NCI-H774 (cell line): Measurements from ENCODE around the gene ANKRD16.
A peak's percentile ranks its signal among the peaks of the same experiment; 100 is the strongest.
"Not testable (repeated sequence)": the region's sequence is repeated elsewhere in the genome, so short reads cannot be mapped to it uniquely, and the experiment has no call there.

Source experiments
- DNase-seq: peaks from one replicate; lab custom pipeline; 2025; lab: John Stamatoyannopoulos, UW

Gene ANKRD16

DNA sequence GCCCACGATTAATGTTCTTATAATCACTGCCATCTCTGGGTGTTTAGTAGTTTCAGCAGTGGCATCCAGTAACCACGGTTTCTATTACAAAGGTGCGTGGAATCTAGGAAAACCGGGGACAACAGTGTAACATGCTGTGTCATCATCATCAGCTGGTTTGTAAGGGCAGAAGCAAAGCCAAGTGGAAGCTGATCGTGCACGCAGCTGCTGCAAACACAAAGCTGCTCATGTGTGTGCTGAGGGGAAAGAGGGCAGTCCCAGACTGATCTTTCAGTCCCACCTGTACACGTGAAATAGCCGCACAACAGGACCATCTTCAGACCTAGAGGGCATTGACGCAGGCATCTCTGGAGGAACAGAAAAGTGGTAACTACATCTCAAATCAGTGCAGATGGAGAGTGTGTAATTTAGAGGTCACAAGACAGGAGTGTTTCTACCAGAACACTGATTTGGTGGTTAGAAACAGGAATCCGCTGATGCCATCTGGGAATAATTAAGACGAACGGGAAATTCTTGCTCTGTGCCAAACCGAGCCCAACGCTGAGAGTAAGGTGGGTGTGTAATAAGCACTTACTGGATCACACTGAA lies 13.4 kb downstream of the ANKRD16 start:
- DNase-seq = no peak

DNA sequence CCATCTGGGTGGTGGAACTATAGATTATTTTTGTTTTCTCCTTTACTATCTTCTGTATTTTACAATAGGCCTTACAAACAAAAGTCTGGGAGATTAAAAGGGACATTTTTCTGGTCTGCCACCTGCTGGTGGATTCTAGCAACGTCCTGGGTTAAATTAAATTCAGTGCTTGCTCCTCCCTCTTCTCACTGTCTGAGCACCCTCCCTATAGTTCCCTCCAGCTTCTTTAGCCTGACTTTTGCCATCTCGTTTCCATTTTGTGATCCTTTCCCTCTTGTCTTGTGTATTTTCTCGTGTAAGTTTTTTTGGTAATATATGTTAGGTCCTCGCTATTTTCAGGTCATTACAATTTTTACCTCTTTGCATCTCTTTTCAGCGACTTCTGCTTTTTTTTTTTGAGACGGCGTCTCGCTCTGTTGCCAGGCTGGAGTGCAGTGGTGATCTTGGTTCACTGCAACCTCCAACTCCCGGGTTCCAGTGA lies 16.1 kb downstream of the ANKRD16 start:
- peak; percentile 33 for DNase-seq

DNA sequence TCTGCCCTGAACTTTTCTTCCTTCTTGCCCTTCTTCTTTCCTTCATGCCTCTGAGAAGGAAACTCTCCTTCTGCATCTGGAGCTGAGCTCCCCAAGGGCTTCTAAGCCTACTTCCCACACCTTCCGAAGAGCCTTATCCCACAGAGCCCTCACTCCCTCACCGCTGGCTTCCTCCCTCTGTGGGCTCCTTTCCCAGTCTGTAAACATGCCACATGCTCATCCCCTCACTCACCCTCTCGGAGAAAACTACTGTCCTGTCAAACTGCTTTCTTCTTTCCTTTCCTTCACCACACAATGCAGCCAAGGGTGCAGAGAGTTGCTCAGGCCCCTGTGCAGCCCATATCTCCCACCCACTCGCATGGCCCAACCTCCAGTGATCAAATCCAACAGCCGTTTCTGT lies 18.1 kb downstream of the ANKRD16 start:
- no peak for DNase-seq

DNA sequence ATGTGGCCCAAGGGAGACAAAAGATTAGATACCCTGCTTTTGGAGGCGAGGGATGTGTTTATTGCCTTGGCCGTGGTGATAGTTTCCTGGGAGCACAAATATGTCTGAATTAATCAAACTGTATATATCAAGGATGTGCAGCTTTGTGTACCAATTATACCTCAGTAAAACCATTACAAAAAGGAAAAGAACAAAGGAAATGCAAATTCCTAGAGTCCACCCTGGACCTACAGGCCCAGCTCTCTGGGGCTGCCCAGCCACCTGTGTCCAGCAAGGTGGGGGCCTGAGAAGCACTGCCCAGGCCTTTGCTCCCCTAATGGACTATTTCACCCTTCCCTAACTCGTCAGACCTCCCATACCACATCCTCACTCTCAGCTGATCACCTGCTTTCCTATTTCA lies 20.5 kb downstream of the ANKRD16 start:
- no peak for DNase-seq

DNA sequence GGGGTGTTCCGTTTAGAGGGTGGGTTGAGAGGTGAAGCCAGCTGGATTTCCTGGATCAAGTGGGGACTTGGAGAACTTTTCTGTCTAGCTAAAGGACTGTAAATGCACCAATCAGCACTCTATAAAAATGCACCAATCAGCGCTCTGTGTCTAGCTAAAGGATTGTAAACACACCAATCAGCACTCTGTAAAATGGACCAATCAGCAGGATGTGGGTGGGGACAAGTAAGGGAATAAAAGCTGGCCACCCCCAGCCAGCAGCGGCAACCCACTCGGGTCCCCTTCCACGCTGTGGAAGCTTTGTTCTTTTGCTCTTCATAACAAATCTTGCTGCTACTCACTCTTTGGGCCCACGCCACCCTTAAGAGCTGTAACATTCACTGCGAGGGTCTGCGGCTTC lies 21.3 kb downstream of the ANKRD16 start:
- DNase-seq = not testable (repeated sequence)

DNA sequence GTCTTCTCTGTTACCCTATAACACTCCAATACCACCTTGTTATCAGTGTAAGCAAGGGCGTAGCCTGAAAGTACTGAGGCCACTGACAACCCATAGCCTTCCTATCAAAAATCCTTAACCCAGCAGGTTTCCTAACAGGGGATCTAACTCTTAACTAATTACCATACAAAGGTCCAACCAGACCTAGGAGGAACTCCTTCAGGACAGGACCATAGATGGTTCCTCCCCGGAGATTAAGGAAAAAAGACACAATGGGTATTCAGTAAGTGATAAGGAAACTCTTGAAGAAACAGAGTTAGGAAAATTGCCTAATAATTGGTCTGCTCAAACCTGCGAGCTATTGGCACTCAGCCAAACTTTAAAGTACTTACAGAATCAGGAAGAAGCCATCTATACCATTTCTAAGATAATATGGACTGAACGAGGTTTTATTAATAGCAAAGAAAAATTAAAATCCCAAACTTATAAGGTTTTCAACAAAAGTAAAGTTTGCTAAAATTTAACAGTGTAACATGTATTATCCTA lies 22.5 kb downstream of the ANKRD16 start:
- not testable (repeated sequence) for DNase-seq

DNA sequence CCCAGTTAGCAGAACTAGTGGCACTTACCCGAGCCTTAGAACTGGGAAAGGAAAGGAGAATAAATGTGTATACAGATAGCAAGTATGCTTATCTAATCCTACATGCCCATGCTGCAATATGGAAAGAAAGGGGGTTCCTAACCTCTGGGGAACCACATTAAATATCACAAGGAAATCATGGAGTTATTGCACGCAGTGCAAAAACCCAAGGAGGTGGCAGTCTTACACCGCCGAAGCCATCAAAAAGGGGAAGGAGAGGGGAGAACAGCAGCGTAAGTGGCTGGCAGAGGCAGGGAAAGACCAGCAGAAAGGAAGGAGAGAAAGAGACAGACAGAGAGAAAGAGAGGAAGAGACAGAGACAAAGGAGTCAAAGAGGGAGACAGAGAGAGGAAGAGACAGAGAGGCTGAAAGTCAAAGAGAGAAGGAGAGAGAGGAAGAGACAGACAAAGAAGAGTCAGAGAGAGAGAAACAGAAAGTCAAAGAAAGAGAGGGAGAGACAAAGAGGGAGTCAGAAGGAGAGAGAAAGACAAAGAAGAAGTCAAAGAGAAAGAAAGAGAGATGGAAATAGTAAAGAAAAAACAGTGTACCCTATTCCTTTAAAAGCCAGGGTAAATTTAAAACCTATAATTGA lies 23.1 kb downstream of the ANKRD16 start:
- DNase-seq = not testable (repeated sequence)

DNA sequence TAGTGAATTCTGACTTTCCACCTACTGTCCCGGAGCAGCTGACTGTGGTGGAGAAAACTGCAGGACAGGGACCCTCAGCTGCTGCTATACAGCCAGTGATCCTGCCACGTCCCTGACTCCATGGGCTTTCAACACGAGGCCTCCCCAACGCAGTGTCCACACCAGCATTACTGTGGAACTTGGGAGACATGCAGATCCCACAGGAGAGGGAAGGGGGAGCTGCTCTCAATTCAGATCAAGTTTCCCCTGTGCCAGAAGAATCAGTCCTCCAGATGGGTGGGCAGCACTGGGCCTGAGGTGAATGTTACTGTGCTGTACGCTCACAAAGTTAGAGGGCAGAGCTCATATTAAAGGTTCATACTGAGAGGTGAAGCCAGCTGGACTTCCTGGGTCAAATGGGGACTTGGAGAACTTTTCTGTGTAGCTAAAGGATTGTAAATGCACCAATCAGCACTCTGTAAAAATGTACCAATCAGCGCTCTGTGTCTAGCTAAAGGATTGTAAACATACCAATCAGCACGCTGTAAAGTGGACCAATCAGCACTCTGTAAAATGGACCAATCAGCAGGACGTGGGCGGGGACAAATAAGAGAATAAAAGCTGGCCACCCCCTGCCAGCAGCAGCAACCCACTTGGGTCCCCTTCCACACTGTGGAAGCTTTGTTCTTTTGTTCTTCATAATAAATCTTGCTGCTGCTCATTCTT lies 26.6 kb downstream of the ANKRD16 start:
- not testable (repeated sequence) for DNase-seq

DNA sequence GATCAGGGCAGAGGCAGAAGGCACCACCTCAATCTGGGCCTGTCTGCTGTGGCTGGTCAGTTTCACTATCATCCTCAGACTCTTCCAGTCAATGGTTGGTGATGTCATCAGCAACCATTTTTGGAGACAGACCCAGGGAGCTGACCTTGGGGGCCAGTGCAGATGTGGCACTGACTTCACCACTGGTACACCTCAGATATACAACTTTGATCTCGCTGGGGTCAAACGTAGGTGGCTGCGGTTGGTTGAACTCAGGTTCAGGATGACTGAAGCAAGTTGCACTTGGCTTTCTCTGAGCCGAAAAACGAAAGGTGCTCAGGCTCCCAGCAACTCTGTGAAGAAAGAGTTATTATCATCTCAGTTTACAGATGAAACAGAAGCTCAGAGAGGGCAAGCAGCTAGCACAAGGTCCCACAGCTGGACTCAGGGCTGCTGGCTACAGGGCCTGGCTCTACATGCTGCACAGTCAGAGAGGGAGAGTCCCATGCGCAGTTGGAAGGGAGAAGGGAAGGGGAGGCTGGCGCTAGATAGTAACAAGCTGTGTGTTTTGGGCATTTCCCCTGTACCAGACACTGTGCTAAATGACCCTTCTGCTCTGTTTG lies 27.2 kb downstream of the ANKRD16 start:
- no peak for DNase-seq

DNA sequence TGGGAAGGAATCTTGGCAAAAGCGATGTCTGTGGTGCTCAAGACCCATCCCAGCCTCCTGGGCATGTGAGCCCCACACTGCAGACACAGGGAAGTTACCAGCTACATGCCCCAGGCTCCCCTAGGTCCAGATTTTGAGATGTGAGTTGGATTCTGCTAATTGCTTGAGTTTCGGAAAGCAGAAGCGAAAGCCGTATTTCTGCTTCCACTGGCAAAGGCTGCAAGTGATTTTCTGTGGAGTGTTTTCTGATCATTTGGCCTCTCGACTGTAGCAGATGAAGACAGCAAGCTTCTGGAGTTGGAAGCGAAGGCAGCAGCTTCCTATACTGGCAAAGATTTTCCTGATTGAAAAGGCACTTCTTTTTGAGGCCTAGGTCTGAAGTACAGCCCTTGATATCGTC lies 29.6 kb downstream of the ANKRD16 start:
- no peak for DNase-seq

DNA sequence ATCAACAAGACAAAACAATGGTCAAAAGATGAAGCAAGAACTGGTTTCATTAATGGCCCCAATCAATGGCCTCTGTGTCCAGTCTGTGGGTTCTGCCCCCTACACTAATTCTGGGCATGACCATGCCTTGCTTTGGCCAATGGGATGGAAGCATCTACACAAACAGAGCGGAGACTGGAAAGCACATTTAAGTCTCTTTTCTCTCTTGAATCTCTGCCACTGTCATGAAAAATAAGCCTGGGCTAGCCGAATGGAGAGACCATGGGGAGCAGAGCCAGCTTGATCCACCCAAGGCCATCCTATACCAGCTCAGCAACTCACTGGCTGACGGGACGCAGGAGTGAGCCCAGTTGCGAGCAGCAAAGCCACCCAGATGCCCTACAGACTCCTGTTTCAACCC lies 30.9 kb downstream of the ANKRD16 start:
- DNase-seq = no peak

DNA sequence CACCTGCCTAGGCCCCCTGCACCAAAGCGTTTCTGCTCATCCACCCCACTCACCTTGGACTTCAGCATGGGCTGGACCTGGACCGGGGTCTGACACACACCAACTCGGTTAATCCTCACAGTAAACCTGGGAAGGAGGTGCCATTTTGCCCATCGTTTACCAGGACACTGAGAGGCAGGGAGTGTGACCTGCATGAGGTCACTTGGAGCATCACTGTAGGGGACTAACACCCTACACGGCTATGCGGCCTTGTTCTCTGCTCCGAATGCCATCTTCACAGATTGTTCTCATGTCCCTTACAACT lies 33.0 kb downstream of the ANKRD16 start:
- no peak for DNase-seq

DNA sequence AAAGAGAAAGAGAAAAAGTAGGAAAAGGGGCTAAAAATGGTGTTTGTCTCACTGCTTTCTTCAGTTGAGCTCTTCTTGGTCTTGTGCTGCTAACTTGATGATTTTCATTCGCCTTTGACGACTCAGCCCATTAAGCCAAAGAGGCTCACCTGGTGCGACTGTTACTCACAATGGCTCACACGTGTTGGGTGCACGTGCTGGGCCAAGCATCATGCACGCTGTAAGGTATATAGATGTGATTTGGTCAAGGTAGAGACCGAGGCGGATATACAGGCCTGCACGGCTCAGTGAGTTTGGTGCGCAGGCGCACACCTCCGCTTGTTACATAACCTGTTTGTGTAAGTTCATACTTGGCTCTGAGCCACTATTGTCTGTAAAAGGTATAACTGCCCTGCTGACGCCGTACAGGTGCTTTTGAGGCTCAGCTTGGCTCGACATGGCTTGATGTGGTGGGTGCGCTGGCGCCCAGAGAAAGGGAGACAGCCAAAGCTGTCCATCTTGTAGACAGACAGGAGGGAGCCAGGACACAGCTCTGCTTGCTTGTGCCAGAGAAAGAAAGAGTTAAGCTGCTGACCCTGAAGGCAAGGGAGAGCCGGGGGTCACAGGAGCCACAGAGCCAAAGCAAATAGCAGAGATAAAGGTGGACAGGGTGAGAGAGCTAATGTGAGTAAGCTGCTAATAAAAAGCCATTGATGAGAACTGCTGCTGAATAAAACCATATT lies 33.6 kb downstream of the ANKRD16 start:
- DNase-seq = no peak

DNA sequence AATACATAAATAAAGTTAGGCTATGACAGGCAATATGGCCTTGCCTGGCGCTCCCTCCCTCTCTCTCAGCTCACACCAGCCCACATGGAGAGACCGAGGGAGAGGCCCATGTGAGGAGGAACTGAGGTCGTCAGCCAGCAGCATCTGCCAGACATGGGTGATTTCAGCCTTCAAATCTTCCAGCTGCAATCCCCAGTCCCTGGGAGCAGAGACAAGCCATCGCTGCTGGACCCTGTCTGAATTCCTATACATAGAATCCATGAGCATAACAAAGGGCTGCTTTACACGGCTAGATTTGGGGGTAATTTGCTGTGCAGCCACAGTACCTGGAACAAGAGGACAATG lies 35.6 kb downstream of the ANKRD16 start:
- DNase-seq = no peak

DNA sequence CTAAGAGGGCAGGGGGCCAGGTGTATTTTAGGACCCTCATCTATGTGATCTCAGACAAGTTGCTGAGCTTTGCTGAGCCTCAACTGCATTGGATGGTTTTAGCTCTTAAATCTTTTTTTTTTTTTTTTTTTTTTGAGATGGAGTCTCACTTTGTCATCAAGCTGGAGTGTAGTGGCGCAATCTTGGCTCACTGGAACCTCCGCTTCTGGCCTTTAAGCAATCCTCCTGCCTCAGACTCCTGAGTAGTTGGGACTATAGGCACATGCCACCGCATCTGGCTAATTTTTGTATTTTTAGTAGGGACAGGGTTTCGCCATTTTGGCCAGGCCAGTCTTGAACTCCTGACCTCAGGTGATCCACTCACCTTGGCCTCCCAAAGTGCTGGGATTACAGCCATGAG lies 43.0 kb downstream of the ANKRD16 start:
- DNase-seq = not testable (repeated sequence)

DNA sequence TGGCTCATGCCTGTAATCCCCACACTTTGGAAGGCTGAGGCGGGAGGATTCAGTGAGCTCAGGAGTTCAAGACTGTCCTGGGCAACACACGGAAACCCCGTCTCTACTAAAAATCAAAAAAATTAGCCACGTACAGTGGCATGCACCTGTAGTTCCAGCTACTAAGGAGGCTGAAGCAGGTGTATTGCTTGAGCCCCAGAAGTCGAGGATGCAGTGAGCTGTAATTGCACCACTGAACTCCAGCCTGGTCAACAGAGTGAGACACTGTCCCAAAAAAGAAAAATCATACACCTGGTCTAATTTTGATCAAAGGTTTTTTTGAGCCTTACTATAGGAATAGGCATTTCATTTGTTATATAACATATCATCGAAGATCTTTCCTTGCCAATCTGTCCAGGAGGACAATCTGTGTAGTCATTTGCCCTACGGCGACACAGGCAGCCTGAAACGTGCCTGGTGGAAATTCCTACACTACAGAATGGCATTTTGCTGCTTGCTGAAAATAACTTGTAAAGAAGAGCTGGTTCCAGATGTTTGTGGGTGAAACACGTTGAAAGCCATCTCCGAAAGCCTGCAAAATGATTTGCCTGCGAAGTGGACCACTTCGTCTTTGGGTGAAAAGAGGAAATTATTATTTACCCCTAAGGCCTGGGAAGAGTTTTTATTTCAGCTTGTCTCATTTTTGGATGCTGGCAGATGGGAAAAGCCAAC lies 45.2 kb downstream of the ANKRD16 start:
- no peak for DNase-seq

DNA sequence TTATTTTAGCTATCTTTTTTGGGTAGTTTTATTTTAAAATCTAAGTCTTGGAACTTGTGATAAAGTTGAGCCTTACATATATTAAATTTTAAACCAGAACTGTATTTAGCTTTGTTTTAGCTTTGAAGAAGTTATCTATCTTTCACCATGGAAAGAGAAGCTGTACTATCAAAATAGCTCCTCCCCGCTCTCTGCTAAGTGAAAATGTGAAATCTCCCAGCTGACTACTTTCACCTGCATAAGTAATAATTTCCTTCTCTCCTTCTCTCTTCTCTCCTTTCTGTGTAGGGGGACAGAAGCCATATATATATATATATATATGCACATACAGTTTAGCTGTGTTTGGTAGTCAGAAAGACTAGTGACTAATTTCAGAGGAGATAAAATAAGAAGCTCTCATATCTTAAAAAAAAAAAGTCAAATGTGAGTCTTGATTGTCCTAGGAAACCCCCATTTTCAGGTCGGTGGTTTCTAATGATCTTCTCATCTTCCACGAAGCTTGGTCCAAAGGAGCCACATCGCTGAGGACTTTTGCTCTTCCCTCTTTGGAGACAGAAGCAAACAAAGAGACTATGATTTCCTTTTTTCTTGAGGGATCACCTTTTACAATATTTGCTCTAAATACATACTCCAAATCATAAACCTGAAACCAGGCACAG lies 45.9 kb downstream of the ANKRD16 start:
- no peak for DNase-seq

DNA sequence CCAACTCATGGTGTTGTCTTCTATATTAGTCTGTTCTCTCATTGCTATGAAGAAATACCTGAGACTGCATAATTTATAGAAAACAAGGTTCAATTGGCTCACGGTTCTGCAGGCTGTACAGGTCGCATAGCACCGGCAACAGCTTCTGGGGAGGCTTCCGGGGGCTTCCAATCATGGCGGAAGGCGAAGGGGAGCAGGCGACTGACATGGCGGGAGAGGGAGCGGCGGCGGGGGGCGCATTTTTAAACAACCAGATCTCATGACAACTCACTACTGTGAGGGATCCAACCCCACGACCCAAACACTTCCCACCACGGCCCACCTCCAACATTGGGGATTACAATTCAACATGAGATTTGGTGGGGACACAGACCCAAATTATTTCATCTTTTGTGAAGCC lies 47.7 kb downstream of the ANKRD16 start:
- no peak for DNase-seq

DNA sequence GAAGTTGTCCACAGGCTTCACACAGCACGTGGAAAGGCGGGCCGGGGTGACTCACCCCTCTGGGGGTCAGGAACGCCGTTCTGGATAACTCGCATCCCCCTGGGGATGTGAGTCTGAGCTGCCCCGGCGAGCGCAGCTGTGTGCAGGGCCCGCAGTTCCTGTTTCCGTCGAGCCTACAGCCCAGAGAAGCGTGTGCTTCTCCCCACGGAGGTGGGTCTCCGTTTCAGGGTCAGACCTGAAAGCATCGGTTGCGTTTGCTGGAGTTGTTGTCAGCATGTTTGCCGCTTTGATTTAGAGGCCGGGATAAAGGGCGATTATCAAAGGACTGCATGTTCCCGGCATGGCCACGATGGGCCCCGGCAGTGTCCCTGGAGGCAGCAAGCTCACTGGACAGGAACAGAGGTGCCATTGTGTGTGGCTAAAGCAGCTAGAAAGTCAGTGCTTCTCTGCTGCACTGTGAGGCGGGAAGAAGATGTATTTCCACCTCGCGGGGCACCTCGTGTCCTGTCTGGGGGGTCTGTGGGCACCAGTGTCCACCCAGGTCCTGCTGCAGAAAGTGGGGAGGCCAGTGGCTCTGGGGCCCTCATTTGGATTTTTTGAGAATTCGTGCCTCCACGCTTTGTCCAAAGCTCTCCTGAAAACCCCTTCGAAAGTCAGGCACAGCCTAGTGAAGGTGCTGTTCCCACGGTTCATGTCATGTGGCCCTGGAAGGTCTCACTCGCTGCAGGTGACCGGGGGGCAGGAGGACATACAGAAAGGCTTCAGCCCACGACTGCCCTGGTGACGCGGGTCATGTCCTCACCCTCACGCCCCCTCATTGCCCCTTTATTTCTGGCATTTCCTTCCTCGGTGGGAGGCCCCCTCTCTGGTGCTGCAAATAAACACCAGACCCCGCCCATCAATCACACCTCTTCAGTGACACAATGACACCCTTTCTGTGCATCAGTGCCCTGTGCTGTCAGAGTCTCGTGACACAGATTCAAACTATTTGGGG lies 49.1 kb downstream of the ANKRD16 start:
- DNase-seq = no peak

DNA sequence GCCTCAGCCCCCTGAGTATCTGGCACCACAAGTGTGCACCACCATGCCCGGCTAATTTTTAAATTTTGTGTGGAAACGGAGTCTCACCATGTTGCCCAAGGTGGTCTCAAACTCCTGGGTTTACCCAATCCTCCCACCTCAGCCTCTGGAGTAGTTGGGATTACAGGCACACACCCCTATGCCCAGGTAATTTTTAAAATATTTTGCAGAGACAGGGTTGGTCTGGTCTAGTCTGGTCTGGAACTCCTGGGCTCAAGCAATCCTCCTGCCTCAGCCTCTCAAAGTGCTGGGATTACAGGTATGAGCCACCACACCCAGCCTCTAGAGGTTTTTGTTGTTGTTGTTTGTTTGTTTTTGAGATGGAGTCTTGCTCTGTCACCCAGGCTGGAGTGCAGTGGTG lies 53.5 kb downstream of the ANKRD16 start:
- not testable (repeated sequence) for DNase-seq
